Thymus (tissue), 11 donors: Measurements from ENCODE around the gene CDKL5. TPM values are rescaled to one million over a fixed set of nuclear protein-coding genes. Genes with fewer than 3 reads are reported as not detected.

ENCODE experiments used
- DNase-seq, 9 donors: peaks; one replicate each; pipeline ENCODE4 v3.0.0-alpha.2; 2013; ENCODE audit warnings: low spot score in 9 of 9, low read depth in 6 of 9, missing footprints in 1 of 9
- H3K27ac ChIP-seq, 2 donors: one replicate each; pipeline ENCODE4 v1.5.1; 2013; ENCODE audit warnings: control low read depth in 1 of 2, low read depth in 1 of 2, low read length in 1 of 2, mild to moderate bottlenecking in 1 of 2, moderate library complexity in 1 of 2
- H3K27me3 ChIP-seq, 2 donors: one replicate each; pipeline ENCODE4 v1.5.1; 2013; ENCODE audit warnings: low read length in 1 of 2; ENCODE audit not compliant: control insufficient read depth in 2 of 2, insufficient read depth in 1 of 2
- H3K36me3 ChIP-seq, 2 donors: one replicate each; pipeline ENCODE4 v1.5.1; 2013; ENCODE audit warnings: low read length in 1 of 2, mild to moderate bottlenecking in 1 of 2, moderate library complexity in 1 of 2; ENCODE audit not compliant: control insufficient read depth in 2 of 2, insufficient read depth in 2 of 2
- H3K4me1 ChIP-seq, 2 donors: one replicate each; pipeline ENCODE4 v1.5.1; 2013; ENCODE audit warnings: low read length in 2 of 2; ENCODE audit not compliant: control insufficient read depth in 2 of 2, insufficient read depth in 2 of 2
- H3K4me3 ChIP-seq, 2 donors: one replicate each; pipeline ENCODE4 v1.5.1; 2013; ENCODE audit warnings: low read length in 2 of 2, control low read depth in 1 of 2, mild to moderate bottlenecking in 1 of 2
- H3K9me3 ChIP-seq, 2 donors: one replicate each; pipeline ENCODE4 v1.5.1; 2013; ENCODE audit warnings: low read length in 1 of 2, mild to moderate bottlenecking in 1 of 2; ENCODE audit not compliant: control insufficient read depth in 2 of 2, insufficient read depth in 1 of 2
- WGBS: extraction: QIAGEN DNeasy Blood & Tissue Kit; methylation state at CpG from one replicate; pipeline ENCODE4 v1.1.7; 2013; 5-methylcytosine and 5-hydroxymethylcytosine counted together
- polyA plus RNA-seq: library from polyadenylated mRNA; stranded (reverse); fragments of 200-250 nt; gene quantifications from one replicate; pipeline ENCODE4 v1.2.3, GENCODE V29; 2013
- total RNA-seq: library from RNA; stranded (reverse); fragments of 120-200 nt; gene quantifications from one replicate; pipeline ENCODE4 v1.2.4, GENCODE V29; 2013
- donor health status: healthy.

Gene CDKL5
- total and polyA plus RNA-seq, 2 donors = 0.98 to 4.5 TPM

DNA sequence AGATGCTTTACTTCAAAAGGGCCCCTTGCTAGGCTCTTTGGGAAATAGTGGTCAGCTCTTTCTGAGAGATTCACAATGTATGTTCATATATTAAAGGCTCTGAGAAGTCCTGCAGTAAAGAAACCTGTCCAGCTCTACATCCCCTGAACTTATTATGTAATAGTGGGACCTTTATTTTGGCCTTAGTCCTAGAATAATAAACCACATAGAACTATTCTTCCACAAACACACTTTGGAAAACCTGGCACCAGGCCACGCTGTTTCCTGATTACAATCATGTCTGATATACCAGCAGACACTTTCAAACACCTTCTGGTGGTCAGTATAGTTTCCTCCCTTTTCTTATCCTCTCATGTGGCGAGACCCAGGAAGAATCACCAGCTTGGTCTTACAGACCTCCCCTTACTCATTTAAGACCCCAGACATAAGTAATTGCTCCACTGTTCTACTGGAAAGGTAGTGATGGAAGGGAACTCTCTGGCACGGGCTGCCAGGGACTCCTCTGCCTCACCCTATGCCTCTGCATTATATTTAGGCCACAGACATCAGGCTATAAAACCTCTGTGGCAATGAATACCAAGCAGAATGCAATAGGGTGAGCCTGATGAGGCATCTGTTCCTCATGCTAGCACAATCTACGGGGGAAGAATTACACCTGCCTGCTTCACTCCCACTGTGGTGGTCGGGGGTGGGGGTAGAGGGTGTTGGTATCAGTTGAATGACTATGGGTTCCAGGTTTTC lies 276.4 kb downstream of the CDKL5 start:
- H3K27ac ChIP-seq = no peak overlapping the region
- H3K27me3 ChIP-seq = no peaks in the 10 kb centered on the region
- WGBS = 97% methylated on average over 5 of the region's 5 CpGs
- no peaks in the 10 kb centered on the region for H3K4me1 ChIP-seq
- no peak overlapping the region for H3K4me3 ChIP-seq
- H3K36me3 ChIP-seq = no peaks in the 10 kb centered on the region
- H3K9me3 ChIP-seq = no peaks in the 10 kb centered on the region
- DNase-seq = no peak

GRCh38 chrX:18702362-18703195 lies 277.2 kb downstream of the CDKL5 start:
- Histone ChIP-seq H3K4me3 (no peak overlapping the region), H3K27me3 (no peaks in the 10 kb centered on the region), H3K36me3 (no peaks in the 10 kb centered on the region), H3K27ac (no peak overlapping the region), H3K4me1 (no peaks in the 10 kb centered on the region), H3K9me3 (no peaks in the 10 kb centered on the region)
- no peak for DNase-seq
- WGBS = 91% methylated on average over 12 of the region's 12 CpGs

Other genes starting within 250 kb of the CDKL5 start
- gene BEND2, start 204.7 kb upstream of the CDKL5 start, total RNA-seq = not detected
- gene BEND2, start 204.7 kb upstream of the CDKL5 start, polyA plus RNA-seq = 0.05 TPM
- gene SCML2, start 70.9 kb upstream of the CDKL5 start, total RNA-seq = 4.1 TPM
- gene SCML2, start 70.9 kb upstream of the CDKL5 start, polyA plus RNA-seq = 3.4 TPM
- 0.05 TPM for gene RS1, start 246.5 kb downstream of the CDKL5 start, total RNA-seq
- 0.07 TPM for gene RS1, start 246.5 kb downstream of the CDKL5 start, polyA plus RNA-seq